B cell (primary cell): Measurements from ENCODE around the gene ANKRD65.

Experiments
- CTCF ChIP-seq: fragments of 200-600 bp; IDR thresholded peaks from one replicate; pipeline ENCODE4 v1.8.0; 2022; ENCODE audit warnings: antibody characterized with exemption, mild to moderate bottlenecking
- EZH2 ChIP-seq: IDR thresholded peaks from 2 replicates; pipeline ENCODE4 v1.6.1; 2012; ENCODE audit warnings: borderline replicate concordance, low read depth, mild to moderate bottlenecking, moderate library complexity, low read length; ENCODE audit not compliant: insufficient read depth, poor library complexity, severe bottlenecking

- no peak for TF ChIP-seq CTCF
- no peak for TF ChIP-seq EZH2
Measured at GRCh38 chr1:1461721-1462317, 40.7 kb upstream of the ANKRD65 start.
